Mononuclear cell (primary cell): ENCODE results near the gene CES4A. TPM values are rescaled to one million over a fixed set of nuclear protein-coding genes. Genes with fewer than 3 reads are reported as not detected.
"Not testable (repeated sequence)": the region's sequence is repeated elsewhere in the genome, so short reads cannot be mapped to it uniquely, and the experiment has no call there.

ENCODE experiments used
- H3K27me3 ChIP-seq: 2 replicates; pipeline ENCODE4 v1.6.0; 2011; ENCODE audit warnings: low read length, control low read depth; ENCODE audit not compliant: insufficient read depth
- H3K4me1 ChIP-seq: 2 replicates; pipeline ENCODE4 v1.5.1; 2011; ENCODE audit warnings: mild to moderate bottlenecking, low read length, control low read depth; ENCODE audit not compliant: insufficient read depth
- H3K4me3 ChIP-seq: 2 replicates; pipeline ENCODE4 v1.5.1; 2011; ENCODE audit warnings: mild to moderate bottlenecking, low read length, moderate library complexity
- H3K9me3 ChIP-seq: 2 replicates; pipeline ENCODE4 v1.5.1; 2011; ENCODE audit warnings: low read depth, mild to moderate bottlenecking, control low read depth, low read length
- total RNA-seq: library from RNA; depleted of rRNA; stranded (reverse); fragments of >200 nt; gene quantifications from one replicate; pipeline ENCODE4 v1.2.3, GENCODE V29; 2012

The CES4A gene
- total RNA-seq, 1 donor: 5.6 TPM

- Histone ChIP-seq H3K4me3 (no peak overlapping the region), H3K9me3 (no peaks in the 10 kb centered on the region), H3K4me1 (no peaks in the 10 kb centered on the region), H3K27me3 (no peaks in the 10 kb centered on the region)
These were observed 17.3 kb upstream of the CES4A start for GRCh38 chr16:66970775-66971720.

- H3K4me3 ChIP-seq: no peak overlapping the region
- H3K4me1 ChIP-seq: no peaks in the 10 kb centered on the region
- no peaks in the 10 kb centered on the region for H3K27me3 ChIP-seq
- no peaks in the 10 kb centered on the region for H3K9me3 ChIP-seq
These were observed 15.4 kb upstream of the CES4A start for GRCh38 chr16:66972983-66973382.

- H3K27me3 ChIP-seq: no peaks in the 10 kb centered on the region
- no peak overlapping the region for H3K4me3 ChIP-seq
- H3K9me3 ChIP-seq: no peaks in the 10 kb centered on the region
- no peaks in the 10 kb centered on the region for H3K4me1 ChIP-seq
These were observed 14.7 kb upstream of the CES4A start for GRCh38 chr16:66973716-66974115.

- not testable (repeated sequence) for H3K27me3 ChIP-seq, H3K4me3 ChIP-seq, H3K4me1 ChIP-seq, H3K9me3 ChIP-seq
These were observed 14.0 kb upstream of the CES4A start for GRCh38 chr16:66974156-66974931.

GRCh38 chr16:66974932-66975246, 13.5 kb upstream of the CES4A start:
- not testable (repeated sequence) for H3K4me1 ChIP-seq, H3K27me3 ChIP-seq, H3K9me3 ChIP-seq, H3K4me3 ChIP-seq

- Histone ChIP-seq H3K4me1 (no peaks in the 10 kb centered on the region), H3K9me3 (no peaks in the 10 kb centered on the region), H3K4me3 (no peak overlapping the region), H3K27me3 (no peaks in the 10 kb centered on the region)
These were observed 13.0 kb upstream of the CES4A start for GRCh38 chr16:66975302-66975893.

GRCh38 chr16:66976746-66977145, 11.6 kb upstream of the CES4A start:
- no peaks in the 10 kb centered on the region for H3K4me1 ChIP-seq
- no peak overlapping the region for H3K4me3 ChIP-seq
- no peaks in the 10 kb centered on the region for H3K27me3 ChIP-seq
- H3K9me3 ChIP-seq: no peaks in the 10 kb centered on the region

GRCh38 chr16:66977341-66978113, 10.9 kb upstream of the CES4A start:
- Histone ChIP-seq H3K27me3 (no peaks in the 10 kb centered on the region), H3K9me3 (no peaks in the 10 kb centered on the region), H3K4me3 (no peak overlapping the region), H3K4me1 (no peaks in the 10 kb centered on the region)

GRCh38 chr16:66979011-66979717, 9.2 kb upstream of the CES4A start:
- H3K4me3 ChIP-seq: no peak overlapping the region

GRCh38 chr16:66983033-66983432, 5.4 kb upstream of the CES4A start:
- Histone ChIP-seq H3K9me3 (no peaks in the 10 kb centered on the region), H3K27me3 (no peaks in the 10 kb centered on the region), H3K4me3 (no peak overlapping the region), H3K4me1 (peaks cover 14% of the 10 kb centered on the region)

More at GRCh38 chr16:66979011-66979717, 9.2 kb upstream of the CES4A start:
- Histone ChIP-seq H3K9me3 (no peaks in the 10 kb centered on the region), H3K27me3 (no peaks in the 10 kb centered on the region), H3K4me1 (peaks cover 1% of the 10 kb centered on the region)

GRCh38 chr16:66984892-66985311, 3.5 kb upstream of the CES4A start:
- no peaks in the 10 kb centered on the region for H3K9me3 ChIP-seq
- peaks cover 14% of the 10 kb centered on the region for H3K4me1 ChIP-seq
- no peaks in the 10 kb centered on the region for H3K27me3 ChIP-seq
- no peak overlapping the region for H3K4me3 ChIP-seq

- H3K27me3 ChIP-seq: no peaks in the 10 kb centered on the region
- peaks cover 14% of the 10 kb centered on the region for H3K4me1 ChIP-seq
- no peak overlapping the region for H3K4me3 ChIP-seq
- no peaks in the 10 kb centered on the region for H3K9me3 ChIP-seq
These were observed 1.8 kb upstream of the CES4A start for GRCh38 chr16:66986559-66986958.

- Histone ChIP-seq H3K4me1 (no peaks in the 10 kb centered on the region), H3K27me3 (no peaks in the 10 kb centered on the region), H3K4me3 (no peak overlapping the region), H3K9me3 (no peaks in the 10 kb centered on the region)
These were observed 3.2 kb downstream of the CES4A start for GRCh38 chr16:66991545-66992077.

- H3K9me3 ChIP-seq, H3K27me3 ChIP-seq, H3K4me1 ChIP-seq, H3K4me3 ChIP-seq: not testable (repeated sequence)
These were observed 5.2 kb downstream of the CES4A start for GRCh38 chr16:66993558-66993957.
